Stimulated activated naive CD8-positive, alpha-beta T cell treated with anti-CD3 and anti-CD28 coated beads, Interleukin-15, amount 100 ng/mL, for 72 hours (primary cell): ENCODE data around the gene OXTR.

ENCODE experiments used
- ATAC-seq: fragments of 150-1000 bp; cut with Tn5 transposase; 2 replicates; pipeline ENCODE4 v1.10.0; 2021; ENCODE audit warnings: mild to moderate bottlenecking, moderate library complexity
- DNase-seq, 2 donors: peaks; one replicate each; pipeline ENCODE4 v3.0.0; 2021 to 2022
- H3K27ac Mint-ChIP-seq, 2 donors: one replicate each; pipeline ENCODE4 v1.8.0; 2022; ENCODE audit warnings: mild to moderate bottlenecking in 2 of 2, mixed read lengths in 2 of 2, moderate library complexity in 2 of 2
- H3K27me3 Mint-ChIP-seq: one replicate; pipeline ENCODE4 v1.8.0; 2022; ENCODE audit warnings: mixed read lengths
- H3K4me1 Mint-ChIP-seq: one replicate; pipeline ENCODE4 v1.8.0; 2022; ENCODE audit warnings: mild to moderate bottlenecking, mixed read lengths
- H3K4me3 Mint-ChIP-seq, 2 donors: one replicate each; pipeline ENCODE4 v1.8.0; 2022; ENCODE audit warnings: mild to moderate bottlenecking in 2 of 2, mixed read lengths in 2 of 2, moderate library complexity in 1 of 2
- H3K9me3 Mint-ChIP-seq, 2 donors: one replicate each; pipeline ENCODE4 v1.8.0; 2022; ENCODE audit warnings: mixed read lengths in 2 of 2

The OXTR gene

GRCh38 chr3:8757551-8758518, 11.6 kb downstream of the OXTR start:
- no peak for DNase-seq
- peak overlapping the region in 1 of 2 donors; percentile 2 for H3K27ac Mint-ChIP-seq
- no peaks in the 10 kb centered on the region for H3K9me3 Mint-ChIP-seq
- no peak overlapping the region for H3K4me3 Mint-ChIP-seq
- no peaks in the 10 kb centered on the region for H3K27me3 Mint-ChIP-seq
- H3K4me1 Mint-ChIP-seq: no peaks in the 10 kb centered on the region
- no peak for ATAC-seq

- no peak for DNase-seq
- ATAC-seq: no peak
- H3K4me1 Mint-ChIP-seq: no peaks in the 10 kb centered on the region
- no peak overlapping the region for H3K4me3 Mint-ChIP-seq
- no peaks in the 10 kb centered on the region for H3K9me3 Mint-ChIP-seq
- H3K27me3 Mint-ChIP-seq: no peaks in the 10 kb centered on the region
- no peak overlapping the region for H3K27ac Mint-ChIP-seq
Measured at GRCh38 chr3:8756671-8757070, 12.7 kb downstream of the OXTR start.

DNA sequence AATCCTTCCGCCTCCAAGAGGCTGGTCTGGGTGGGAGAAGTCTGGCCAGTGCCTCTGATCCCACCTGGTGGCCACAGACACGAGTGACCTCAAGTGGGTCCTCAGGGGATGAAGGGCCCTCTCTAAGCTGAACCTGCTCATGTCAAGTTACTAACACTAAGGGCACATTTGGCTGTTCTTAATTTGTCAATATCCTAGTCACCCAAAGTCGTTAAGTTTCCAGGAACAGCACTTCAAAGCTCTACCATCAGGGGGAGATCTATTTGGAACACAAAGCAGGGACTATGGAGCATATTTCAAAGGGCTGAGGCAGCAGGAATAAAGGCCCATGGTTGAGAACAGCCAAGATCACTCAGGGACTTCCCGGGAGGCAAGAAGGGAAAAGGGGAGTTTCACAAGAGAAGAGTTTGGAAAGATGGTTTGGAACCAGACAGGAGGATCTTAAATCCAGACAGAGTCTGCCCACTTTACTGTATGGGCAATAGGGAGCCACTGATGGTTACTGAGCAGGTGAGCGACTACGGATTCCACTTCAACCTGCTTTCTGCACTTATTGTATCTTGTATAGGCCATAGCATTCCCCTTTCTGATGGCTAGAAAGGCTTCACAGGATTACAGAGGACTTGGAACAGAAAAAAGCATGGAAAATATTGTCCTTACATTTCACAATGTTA, 13.7 kb downstream of the OXTR start:
- Mint-ChIP-seq H3K4me3 (no peak overlapping the region), H3K27me3 (no peaks in the 10 kb centered on the region), H3K4me1 (no peaks in the 10 kb centered on the region), H3K27ac (no peak overlapping the region), H3K9me3 (no peaks in the 10 kb centered on the region)
- ATAC-seq (no peak), DNase-seq (no peak)

DNA sequence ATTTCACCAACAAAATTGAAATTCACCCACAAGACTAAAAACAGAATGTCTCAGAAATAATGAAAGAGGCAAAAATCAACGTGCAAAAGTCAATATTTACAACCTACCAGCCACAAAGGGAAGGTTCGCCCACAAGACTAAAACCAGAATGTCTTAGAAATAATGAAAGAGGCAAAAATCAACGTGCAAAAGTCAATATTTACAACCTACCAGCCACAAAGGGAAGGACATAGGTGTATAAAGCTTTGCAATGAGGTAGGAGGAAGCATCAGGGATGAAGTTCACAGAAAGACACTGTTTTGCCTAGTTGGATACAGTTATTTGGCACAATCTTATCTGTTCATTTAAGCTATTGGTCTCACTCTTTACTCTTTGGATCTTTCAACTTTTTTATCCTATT, 14.3 kb downstream of the OXTR start:
- Mint-ChIP-seq H3K27me3 (no peaks in the 10 kb centered on the region), H3K4me1 (no peaks in the 10 kb centered on the region), H3K27ac (no peak overlapping the region), H3K9me3 (no peaks in the 10 kb centered on the region), H3K4me3 (no peak overlapping the region)
- ATAC-seq (no peak), DNase-seq (no peak)

- H3K4me1 Mint-ChIP-seq: no peaks in the 10 kb centered on the region
- no peaks in the 10 kb centered on the region for H3K9me3 Mint-ChIP-seq
- DNase-seq (no peak), ATAC-seq (no peak)
- no peak overlapping the region for H3K27ac Mint-ChIP-seq
- no peak overlapping the region for H3K4me3 Mint-ChIP-seq
- no peaks in the 10 kb centered on the region for H3K27me3 Mint-ChIP-seq
Measured at GRCh38 chr3:8752832-8753231, 16.6 kb downstream of the OXTR start.

DNA sequence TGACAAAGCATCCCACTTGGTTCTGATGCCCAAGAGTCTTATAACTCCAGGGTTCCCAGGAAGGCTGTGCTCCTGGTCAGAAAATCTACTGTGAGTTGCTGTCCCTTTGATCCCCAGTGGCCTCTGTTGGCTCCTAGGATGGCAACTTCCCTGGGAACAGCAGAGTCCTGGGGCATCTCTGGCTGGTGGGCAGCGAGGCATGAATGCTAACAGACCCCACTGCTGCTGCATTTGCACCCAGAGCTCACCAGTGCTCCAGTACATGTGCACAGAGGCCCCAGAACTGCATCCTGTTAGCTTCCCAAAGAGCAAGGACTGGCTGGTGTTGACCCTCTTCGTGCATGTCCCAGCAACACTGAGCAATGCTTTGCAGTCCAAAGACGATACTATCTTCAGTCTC, 20.1 kb downstream of the OXTR start:
- no peak for DNase-seq
- no peak for ATAC-seq
- H3K4me3 Mint-ChIP-seq: no peak overlapping the region
- no peaks in the 10 kb centered on the region for H3K9me3 Mint-ChIP-seq
- H3K4me1 Mint-ChIP-seq: no peaks in the 10 kb centered on the region
- no peak overlapping the region for H3K27ac Mint-ChIP-seq
- H3K27me3 Mint-ChIP-seq: no peaks in the 10 kb centered on the region

DNA sequence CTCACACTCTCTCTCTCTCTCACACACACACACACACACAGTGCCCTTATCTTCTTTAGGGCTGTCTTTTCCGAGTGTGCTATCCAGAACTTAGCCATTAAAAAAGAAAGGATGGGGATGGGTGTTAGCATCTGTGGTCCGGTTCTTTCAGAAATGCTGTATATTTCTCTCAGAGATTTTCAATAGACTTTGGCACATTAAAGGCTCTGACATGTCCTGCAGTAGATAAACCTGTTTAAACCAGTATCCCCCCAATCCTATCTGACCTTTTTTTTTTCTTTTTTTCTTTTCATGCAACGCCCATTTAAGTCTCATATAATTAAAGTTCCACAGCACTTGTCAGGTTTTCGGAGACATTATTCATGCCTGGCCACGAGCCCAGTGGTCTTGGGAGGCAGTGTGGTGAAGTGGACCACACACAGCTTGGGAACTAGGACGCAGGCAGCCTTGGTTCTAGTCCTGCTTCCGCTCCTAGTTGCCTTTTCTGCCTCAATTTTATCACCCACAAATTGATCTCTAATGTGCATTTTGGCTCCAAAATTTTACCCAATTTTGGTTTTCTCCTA, 22.6 kb downstream of the OXTR start:
- Mint-ChIP-seq H3K9me3 (no peaks in the 10 kb centered on the region), H3K27me3 (peaks cover 8% of the 10 kb centered on the region)

DNA sequence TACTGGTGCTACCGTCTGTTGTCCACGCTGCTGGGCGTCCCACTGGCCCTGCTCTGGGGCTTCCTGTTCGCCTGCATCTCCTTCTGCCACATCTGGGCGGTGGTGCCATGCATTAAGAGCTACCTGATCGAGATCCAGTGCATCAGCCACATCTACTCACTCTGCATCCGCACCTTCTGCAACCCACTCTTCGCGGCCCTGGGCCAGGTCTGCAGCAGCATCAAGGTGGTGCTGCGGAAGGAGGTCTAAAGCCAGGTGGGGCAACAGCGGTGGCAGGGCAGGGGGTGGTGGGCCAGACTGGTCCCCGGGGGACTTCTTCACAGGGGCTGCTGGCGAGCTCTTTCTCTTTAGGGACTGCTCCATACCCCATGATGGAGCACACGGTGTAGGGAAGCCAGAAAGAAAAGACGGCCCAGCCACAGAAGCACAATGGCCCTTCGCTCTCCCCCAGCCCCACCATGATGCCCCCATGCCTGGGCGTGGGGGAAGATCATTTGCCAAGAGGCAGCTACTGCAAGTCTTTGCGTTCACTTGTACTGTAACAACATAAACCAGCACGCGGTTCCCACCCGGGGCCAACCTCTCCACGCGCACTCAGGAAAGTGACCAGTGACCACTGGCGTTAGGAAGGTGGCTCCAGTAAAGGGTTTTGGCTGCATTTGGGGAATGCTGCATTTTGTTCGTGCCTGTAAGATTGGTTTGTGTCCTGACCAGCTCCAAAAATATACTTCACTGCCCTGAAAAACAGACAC, 23.6 kb downstream of the OXTR start:
- no peaks in the 10 kb centered on the region for H3K9me3 Mint-ChIP-seq
- H3K27ac Mint-ChIP-seq: no peak overlapping the region
- peak; percentile 17 for ATAC-seq
- no peak overlapping the region for H3K4me3 Mint-ChIP-seq
- no peak for DNase-seq
- H3K4me1 Mint-ChIP-seq: no peaks in the 10 kb centered on the region
- peaks cover 14% of the 10 kb centered on the region for H3K27me3 Mint-ChIP-seq

More for the DNA sequence above, 22.6 kb downstream of the OXTR start:
- no peak for DNase-seq
- no peak overlapping the region for H3K4me3 Mint-ChIP-seq
- H3K27ac Mint-ChIP-seq: no peak overlapping the region
- no peak for ATAC-seq
- no peaks in the 10 kb centered on the region for H3K4me1 Mint-ChIP-seq

DNA sequence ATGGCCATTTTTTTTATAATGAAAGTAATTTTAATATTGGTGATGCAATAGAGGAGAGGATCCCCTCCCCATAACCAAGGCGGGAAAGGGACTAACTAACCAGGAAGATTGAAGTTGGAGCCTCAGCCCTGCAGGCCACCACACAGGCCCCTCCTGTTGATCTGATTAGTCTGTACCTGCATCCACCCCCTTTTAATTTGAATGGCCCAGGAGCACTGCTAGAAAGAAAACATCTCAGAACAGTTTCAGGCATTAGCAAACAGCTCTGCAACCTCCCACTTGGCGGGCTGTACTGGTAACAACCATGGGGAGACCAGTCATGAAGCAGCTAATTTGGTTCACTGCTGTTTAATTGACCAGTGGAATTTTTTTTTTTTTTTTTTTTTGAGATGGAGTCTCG, 25.5 kb downstream of the OXTR start:
- H3K27me3 Mint-ChIP-seq: peaks cover 14% of the 10 kb centered on the region
- no peak overlapping the region for H3K4me3 Mint-ChIP-seq
- ATAC-seq: no peak
- H3K27ac Mint-ChIP-seq: no peak overlapping the region
- DNase-seq: no peak
- H3K9me3 Mint-ChIP-seq: no peaks in the 10 kb centered on the region
- peaks cover 6% of the 10 kb centered on the region for H3K4me1 Mint-ChIP-seq

GRCh38 chr3:8743021-8743601, 26.3 kb downstream of the OXTR start:
- no peak for DNase-seq
- no peak for ATAC-seq
- H3K27me3 Mint-ChIP-seq: peaks cover 14% of the 10 kb centered on the region
- no peak overlapping the region for H3K27ac Mint-ChIP-seq
- H3K4me1 Mint-ChIP-seq: peaks cover 6% of the 10 kb centered on the region
- H3K9me3 Mint-ChIP-seq: no peaks in the 10 kb centered on the region
- H3K4me3 Mint-ChIP-seq: no peak overlapping the region

- no peaks in the 10 kb centered on the region for H3K9me3 Mint-ChIP-seq
- H3K4me1 Mint-ChIP-seq: peaks cover 6% of the 10 kb centered on the region
- H3K27ac Mint-ChIP-seq: no peak overlapping the region
- H3K27me3 Mint-ChIP-seq: peaks cover 14% of the 10 kb centered on the region
- no peak for DNase-seq
- no peak overlapping the region for H3K4me3 Mint-ChIP-seq
- no peak for ATAC-seq
Measured at GRCh38 chr3:8741581-8742261, 27.7 kb downstream of the OXTR start.

DNA sequence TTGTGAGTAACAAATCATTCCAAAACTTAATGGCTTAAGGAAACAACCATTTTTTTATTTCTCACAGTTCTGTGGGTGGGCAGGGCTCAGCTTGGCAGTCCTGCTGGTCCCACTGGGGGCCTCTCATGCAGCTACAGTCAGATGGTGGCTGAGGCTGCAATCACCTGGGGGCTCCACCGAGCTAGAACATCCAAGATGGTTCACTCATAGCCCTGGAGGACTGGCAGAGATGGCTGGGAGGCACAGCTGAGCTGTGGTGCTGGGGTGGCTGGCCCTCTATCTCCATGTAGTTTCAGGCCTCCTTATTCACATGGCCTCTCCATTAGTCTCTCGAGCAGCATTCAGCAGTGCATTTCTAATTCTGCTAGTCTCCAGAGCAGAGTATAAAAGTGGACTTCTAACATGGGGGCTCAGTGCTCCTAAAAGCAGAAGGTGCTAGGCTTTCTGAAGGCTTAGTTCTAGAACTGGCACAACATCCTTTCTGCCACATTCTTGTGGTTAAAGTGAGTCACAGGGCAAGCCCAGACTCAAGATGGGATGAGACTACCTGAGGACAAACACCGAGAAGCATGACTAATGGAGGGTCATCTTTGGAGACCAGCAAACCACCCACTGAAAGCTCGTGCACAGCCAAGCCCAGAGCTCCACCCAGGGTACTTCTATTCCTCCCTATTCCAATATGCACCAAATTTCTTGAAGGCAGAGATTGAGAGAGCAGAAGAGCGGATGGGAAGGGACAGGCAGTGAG, 29.5 kb downstream of the OXTR start:
- peaks cover 6% of the 10 kb centered on the region for H3K4me1 Mint-ChIP-seq
- H3K27me3 Mint-ChIP-seq: peaks cover 21% of the 10 kb centered on the region
- ATAC-seq (peak; percentile 72), DNase-seq (no peak)
- no peak overlapping the region for H3K4me3 Mint-ChIP-seq
- no peaks in the 10 kb centered on the region for H3K9me3 Mint-ChIP-seq
- no peak overlapping the region for H3K27ac Mint-ChIP-seq

DNA sequence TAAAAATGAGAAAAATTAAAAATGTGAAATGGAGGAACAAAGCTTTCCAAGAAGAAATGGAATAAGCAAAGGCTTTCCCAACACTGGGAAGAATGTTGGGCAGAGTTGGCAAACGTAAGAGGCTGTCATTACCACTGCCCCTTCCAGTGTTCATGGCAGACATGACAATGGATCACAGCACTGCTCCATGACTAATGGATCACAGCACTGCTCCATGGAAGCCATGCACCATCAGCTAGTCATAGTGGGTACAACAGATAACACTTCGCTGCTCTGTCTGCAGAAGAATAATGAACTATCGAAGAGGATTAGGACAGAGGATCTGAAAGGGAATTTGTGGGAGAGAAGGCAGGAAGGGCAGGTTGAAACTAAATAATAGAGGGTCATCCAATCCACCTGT, 30.8 kb downstream of the OXTR start:
- Mint-ChIP-seq H3K9me3 (no peaks in the 10 kb centered on the region), H3K27ac (no peak overlapping the region), H3K27me3 (peaks cover 21% of the 10 kb centered on the region), H3K4me1 (peaks cover 6% of the 10 kb centered on the region), H3K4me3 (no peak overlapping the region)
- DNase-seq (no peak), ATAC-seq (no peak)

- peaks cover 6% of the 10 kb centered on the region for H3K4me1 Mint-ChIP-seq
- DNase-seq: no peak
- peak; percentile 8 for ATAC-seq
- H3K27me3 Mint-ChIP-seq: peaks cover 21% of the 10 kb centered on the region
- no peak overlapping the region for H3K4me3 Mint-ChIP-seq
- H3K9me3 Mint-ChIP-seq: no peaks in the 10 kb centered on the region
- no peak overlapping the region for H3K27ac Mint-ChIP-seq
Measured at GRCh38 chr3:8737823-8738222, 31.6 kb downstream of the OXTR start.
